ENCODE results near the gene DDX10. TPM values are rescaled to one million over a fixed set of nuclear protein-coding genes. Genes with fewer than 3 reads are reported as not detected.

The DDX10 gene
- total and polyA plus RNA-seq, 4 donors = 8.0 to 11.8 (median 9.0) TPM

GRCh38 chr11:108703916-108704315, 39.0 kb downstream of the DDX10 start:
- no peak overlapping the region for H3K9ac ChIP-seq (ENCODE audit: low read depth in 1 of 2, low read length in 2 of 2)

GRCh38 chr11:108705061-108705460, 40.2 kb downstream of the DDX10 start:
- peaks cover 0 to 10% (median 3%) of the 10 kb centered on the region in 4 donors for H3K9me3 ChIP-seq (ENCODE audit: control insufficient read depth in 4 of 4, low read length in 3 of 4)
- no peaks in the 10 kb centered on the region for H3K4me1 ChIP-seq (ENCODE audit: control insufficient read depth in 4 of 4, insufficient read depth in 4 of 4, low read length in 3 of 4)
- no peak for TF ChIP-seq GABPA (IDR thresholded peaks at IDR 0.05 in 1 of 2, conservative IDR thresholded peaks at IDR 0.05 in 1 of 2)
- TF ChIP-seq FOXA2 (IDR thresholded peaks at IDR 0.05) = no peak
- no peak for TF ChIP-seq JUND (IDR thresholded peaks at IDR 0.05)
- no peak for TF ChIP-seq RAD21 (IDR thresholded peaks at IDR 0.05)
- TF ChIP-seq HNF4G (IDR thresholded peaks at IDR 0.05) = no peak
- TF ChIP-seq, protein P1, sequence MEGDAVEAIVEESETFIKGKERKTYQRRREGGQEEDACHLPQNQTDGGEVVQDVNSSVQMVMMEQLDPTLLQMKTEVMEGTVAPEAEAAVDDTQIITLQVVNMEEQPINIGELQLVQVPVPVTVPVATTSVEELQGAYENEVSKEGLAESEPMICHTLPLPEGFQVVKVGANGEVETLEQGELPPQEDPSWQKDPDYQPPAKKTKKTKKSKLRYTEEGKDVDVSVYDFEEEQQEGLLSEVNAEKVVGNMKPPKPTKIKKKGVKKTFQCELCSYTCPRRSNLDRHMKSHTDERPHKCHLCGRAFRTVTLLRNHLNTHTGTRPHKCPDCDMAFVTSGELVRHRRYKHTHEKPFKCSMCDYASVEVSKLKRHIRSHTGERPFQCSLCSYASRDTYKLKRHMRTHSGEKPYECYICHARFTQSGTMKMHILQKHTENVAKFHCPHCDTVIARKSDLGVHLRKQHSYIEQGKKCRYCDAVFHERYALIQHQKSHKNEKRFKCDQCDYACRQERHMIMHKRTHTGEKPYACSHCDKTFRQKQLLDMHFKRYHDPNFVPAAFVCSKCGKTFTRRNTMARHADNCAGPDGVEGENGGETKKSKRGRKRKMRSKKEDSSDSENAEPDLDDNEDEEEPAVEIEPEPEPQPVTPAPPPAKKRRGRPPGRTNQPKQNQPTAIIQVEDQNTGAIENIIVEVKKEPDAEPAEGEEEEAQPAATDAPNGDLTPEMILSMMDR (IDR thresholded peaks at IDR 0.05; ENCODE audit: low read depth, low read length, missing input control) = no peak
- TF ChIP-seq TAF1 (conservative IDR thresholded peaks at IDR 0.05) = no peak
- TF ChIP-seq HNF4A (conservative IDR thresholded peaks at IDR 0.05) = no peak
- TF ChIP-seq SP1 (IDR thresholded peaks at IDR 0.05) = no peak
- no peak for TF ChIP-seq ATF3 (IDR thresholded peaks at IDR 0.05)
- TF ChIP-seq RXRA (IDR thresholded peaks at IDR 0.05) = no peak
- no peak for TF ChIP-seq ZBTB33 (IDR thresholded peaks at IDR 0.05)
- TF ChIP-seq, protein P2, sequence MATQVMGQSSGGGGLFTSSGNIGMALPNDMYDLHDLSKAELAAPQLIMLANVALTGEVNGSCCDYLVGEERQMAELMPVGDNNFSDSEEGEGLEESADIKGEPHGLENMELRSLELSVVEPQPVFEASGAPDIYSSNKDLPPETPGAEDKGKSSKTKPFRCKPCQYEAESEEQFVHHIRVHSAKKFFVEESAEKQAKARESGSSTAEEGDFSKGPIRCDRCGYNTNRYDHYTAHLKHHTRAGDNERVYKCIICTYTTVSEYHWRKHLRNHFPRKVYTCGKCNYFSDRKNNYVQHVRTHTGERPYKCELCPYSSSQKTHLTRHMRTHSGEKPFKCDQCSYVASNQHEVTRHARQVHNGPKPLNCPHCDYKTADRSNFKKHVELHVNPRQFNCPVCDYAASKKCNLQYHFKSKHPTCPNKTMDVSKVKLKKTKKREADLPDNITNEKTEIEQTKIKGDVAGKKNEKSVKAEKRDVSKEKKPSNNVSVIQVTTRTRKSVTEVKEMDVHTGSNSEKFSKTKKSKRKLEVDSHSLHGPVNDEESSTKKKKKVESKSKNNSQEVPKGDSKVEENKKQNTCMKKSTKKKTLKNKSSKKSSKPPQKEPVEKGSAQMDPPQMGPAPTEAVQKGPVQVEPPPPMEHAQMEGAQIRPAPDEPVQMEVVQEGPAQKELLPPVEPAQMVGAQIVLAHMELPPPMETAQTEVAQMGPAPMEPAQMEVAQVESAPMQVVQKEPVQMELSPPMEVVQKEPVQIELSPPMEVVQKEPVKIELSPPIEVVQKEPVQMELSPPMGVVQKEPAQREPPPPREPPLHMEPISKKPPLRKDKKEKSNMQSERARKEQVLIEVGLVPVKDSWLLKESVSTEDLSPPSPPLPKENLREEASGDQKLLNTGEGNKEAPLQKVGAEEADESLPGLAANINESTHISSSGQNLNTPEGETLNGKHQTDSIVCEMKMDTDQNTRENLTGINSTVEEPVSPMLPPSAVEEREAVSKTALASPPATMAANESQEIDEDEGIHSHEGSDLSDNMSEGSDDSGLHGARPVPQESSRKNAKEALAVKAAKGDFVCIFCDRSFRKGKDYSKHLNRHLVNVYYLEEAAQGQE (IDR thresholded peaks at IDR 0.05) = no peak
- H3K36me3 ChIP-seq (ENCODE audit: control insufficient read depth in 4 of 4, insufficient read depth in 3 of 4, low read depth in 1 of 4, low read length in 3 of 4) = peaks cover 3 to 35% (median 22%) of the 10 kb centered on the region in 4 donors
- no peak for DNase-seq (ENCODE audit: low spot score)
- no peak overlapping the region for H3K4me3 ChIP-seq (ENCODE audit: low read depth in 1 of 3, low read length in 3 of 3)
- no peaks in the 10 kb centered on the region for H3K27me3 ChIP-seq (ENCODE audit: control insufficient read depth in 4 of 4, insufficient read depth in 4 of 4, low read length in 3 of 4)
- 97% methylated on average over 2 of the region's 2 CpGs for WGBS
- no peak overlapping the region for H3K27ac ChIP-seq (ENCODE audit: low read depth in 1 of 2, low read length in 2 of 2)
- peak overlapping the region in 1 of 2 donors; percentile 12 for H3K9ac ChIP-seq (ENCODE audit: low read depth in 1 of 2, low read length in 2 of 2)

More at GRCh38 chr11:108703916-108704315, 39.0 kb downstream of the DDX10 start:
- Histone ChIP-seq H3K27me3 (ENCODE audit: control insufficient read depth in 4 of 4, insufficient read depth in 4 of 4, low read length in 3 of 4) (no peaks in the 10 kb centered on the region), H3K4me3 (ENCODE audit: low read depth in 1 of 3, low read length in 3 of 3) (no peak overlapping the region), H3K27ac (ENCODE audit: low read depth in 1 of 2, low read length in 2 of 2) (no peak overlapping the region), H3K9me3 (ENCODE audit: control insufficient read depth in 4 of 4, low read length in 3 of 4) (peaks cover 0 to 10% (median 3%) of the 10 kb centered on the region in 4 donors), H3K36me3 (ENCODE audit: control insufficient read depth in 4 of 4, insufficient read depth in 3 of 4, low read depth in 1 of 4, low read length in 3 of 4) (peaks cover under 1 to 29% (median 18%) of the 10 kb centered on the region in 4 donors), H3K4me1 (ENCODE audit: control insufficient read depth in 4 of 4, insufficient read depth in 4 of 4, low read length in 3 of 4) (no peaks in the 10 kb centered on the region)
- TF ChIP-seq MAX (IDR thresholded peaks at IDR 0.05) (no peak), GABPA (IDR thresholded peaks at IDR 0.05 in 1 of 2, conservative IDR thresholded peaks at IDR 0.05 in 1 of 2) (no peak), YY1 (IDR thresholded peaks at IDR 0.05) (no peak), EGR1 (IDR thresholded peaks at IDR 0.05; ENCODE audit: low read depth in 2 of 2) (no peak), NR2F2 (IDR thresholded peaks at IDR 0.05) (no peak), HNF4A (conservative IDR thresholded peaks at IDR 0.05) (no peak), RAD21 (IDR thresholded peaks at IDR 0.05) (no peak), FOXA1 (IDR thresholded peaks at IDR 0.05) (no peak)
- no peak for DNase-seq (ENCODE audit: low spot score)
